Measurements from ENCODE around the gene ITGAD. TPM values are rescaled to one million over a fixed set of nuclear protein-coding genes. Genes with fewer than 3 reads are reported as not detected.

Gene ITGAD
- total and polyA plus RNA-seq, 2 of the 13 experiments (the other 11 are each of a cell fraction or from before 2014, with no cell fraction given), result not detected

GRCh38 chr16:31453255-31454204 lies 60.4 kb downstream of the ITGAD start (continued):
- TF ChIP-seq ZBED4 (CRISPR knock-in tag; IDR thresholded peaks at IDR 0.05; ENCODE audit: borderline replicate concordance) (no peak), ARID4A (CRISPR knock-in tag; IDR thresholded peaks at IDR 0.05; ENCODE audit: borderline replicate concordance) (peak; percentile 64; the same call in 1 of the 2 replicates), TEAD3 (CRISPR knock-in tag; optimal IDR thresholded peaks at IDR 0.05; ENCODE audit: borderline replicate concordance) (peak; percentile 96), ZNF430 (CRISPR knock-in tag; IDR thresholded peaks at IDR 0.05) (peak; percentile 77), EHMT2 (IDR thresholded peaks at IDR 0.05; ENCODE audit: borderline replicate concordance, low read depth, low read length) (no peak), GPN1 (CRISPR knock-in tag; IDR thresholded peaks at IDR 0.05; ENCODE audit: borderline replicate concordance) (0 out of 2 replicates have a peak, but pooled peaks have one; percentile 7), POLR2G (IDR thresholded peaks at IDR 0.05; ENCODE audit: low read depth, low read length) (peak; percentile 60), NFIB (CRISPR knock-in tag; IDR thresholded peaks at IDR 0.05; ENCODE audit: borderline replicate concordance) (no peak), KMT2A (CRISPR knock-in tag; IDR thresholded peaks at IDR 0.05) (peak; percentile 62; the same call in 1 of the 2 replicates), PAX8 (CRISPR knock-in tag; IDR thresholded peaks at IDR 0.05; ENCODE audit: borderline replicate concordance) (peak; percentile 5; the same call in 1 of the 2 replicates), PTBP1 (IDR thresholded peaks at IDR 0.05; ENCODE audit: low read depth, low read length, poor library complexity, severe bottlenecking) (no peak), GATAD1 (CRISPR knock-in tag; IDR thresholded peaks at IDR 0.05) (peak; percentile 50; the same call in 1 of the 2 replicates), ZNF777 (CRISPR knock-in tag; IDR thresholded peaks at IDR 0.05) (no peak), ZNF557 (CRISPR knock-in tag; IDR thresholded peaks at IDR 0.05) (0 out of 2 replicates have a peak, but pooled peaks have one; percentile 50), ZNF160 (CRISPR knock-in tag; IDR thresholded peaks at IDR 0.05) (no peak; the same call in 1 of the 2 replicates), MIER2 (CRISPR knock-in tag; IDR thresholded peaks at IDR 0.05) (peak; percentile 64; the same call in 1 of the 2 replicates), ZNF619 (CRISPR knock-in tag; IDR thresholded peaks at IDR 0.05) (peak; percentile 77; the same call in 1 of the 2 replicates), ARID3A (IDR thresholded peaks at IDR 0.05; ENCODE audit: low read depth, low read length) (no peak), ZNF367 (CRISPR knock-in tag; IDR thresholded peaks at IDR 0.05; ENCODE audit: borderline replicate concordance) (no peak)

Data from HepG2 (cell line).